Fibroblast of the aortic adventitia (primary cell): ENCODE measurements around the gene TAF1A. TPM values are rescaled to one million over a fixed set of nuclear protein-coding genes. Genes with fewer than 3 reads are reported as not detected.

Experiments used
- DNase-seq: peaks from one replicate; pipeline ENCODE4 v3.0.0-alpha.2; 2010; ENCODE audit warnings: low read depth
- H3K4me3 ChIP-seq: 2 replicates; pipeline ENCODE4 v1.5.1; 2011; ENCODE audit warnings: low read depth, mild to moderate bottlenecking, control low read depth, low read length, moderate library complexity
- total RNA-seq: library from RNA; depleted of rRNA; stranded (reverse); fragments of >200 nt; gene quantifications from 2 replicates; pipeline ENCODE4 v1.2.3, GENCODE V29; 2012; ENCODE audit warnings: low replicate concordance
- TF ChIP-seq, protein P1 (sequence below): IDR thresholded peaks from 2 replicates; pipeline ENCODE4 v1.5.1; 2011; ENCODE audit warnings: mild to moderate bottlenecking, low read length, control low read depth, inconsistent platforms; ENCODE audit not compliant: insufficient read depth

The TAF1A gene
- total RNA-seq, 1 donor = 11.8 TPM

DNA sequence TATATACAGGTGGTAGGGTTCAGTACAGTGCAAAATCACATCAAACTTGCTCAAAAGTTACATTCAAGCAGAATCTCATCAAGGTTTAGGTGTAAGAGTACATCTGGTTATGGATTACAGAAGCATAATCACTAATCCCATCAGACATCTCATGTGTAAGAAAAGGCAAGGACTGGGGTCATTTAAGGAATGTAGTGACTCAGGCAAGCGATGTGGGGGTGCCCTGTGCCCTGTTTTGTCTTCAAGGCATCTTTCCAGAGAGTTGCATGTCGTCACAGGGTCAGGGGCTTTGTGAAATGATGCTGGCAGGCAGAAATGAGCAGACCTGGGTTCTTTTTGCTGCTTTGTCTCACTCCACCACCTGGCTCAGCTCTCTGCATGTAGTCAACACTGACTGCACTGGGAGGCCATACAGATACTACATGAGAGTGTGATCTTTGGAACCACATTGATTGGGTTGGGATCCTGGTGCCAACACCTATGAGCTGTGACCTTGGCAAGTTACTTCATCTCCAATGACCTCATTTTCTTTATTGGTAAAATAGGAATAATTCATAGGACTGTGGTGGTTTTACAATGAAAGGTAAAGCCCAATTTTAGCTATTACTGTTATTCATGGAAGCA, 33.6 kb downstream of the TAF1A start:
- no peak for DNase-seq
- TF ChIP-seq, protein P1, sequence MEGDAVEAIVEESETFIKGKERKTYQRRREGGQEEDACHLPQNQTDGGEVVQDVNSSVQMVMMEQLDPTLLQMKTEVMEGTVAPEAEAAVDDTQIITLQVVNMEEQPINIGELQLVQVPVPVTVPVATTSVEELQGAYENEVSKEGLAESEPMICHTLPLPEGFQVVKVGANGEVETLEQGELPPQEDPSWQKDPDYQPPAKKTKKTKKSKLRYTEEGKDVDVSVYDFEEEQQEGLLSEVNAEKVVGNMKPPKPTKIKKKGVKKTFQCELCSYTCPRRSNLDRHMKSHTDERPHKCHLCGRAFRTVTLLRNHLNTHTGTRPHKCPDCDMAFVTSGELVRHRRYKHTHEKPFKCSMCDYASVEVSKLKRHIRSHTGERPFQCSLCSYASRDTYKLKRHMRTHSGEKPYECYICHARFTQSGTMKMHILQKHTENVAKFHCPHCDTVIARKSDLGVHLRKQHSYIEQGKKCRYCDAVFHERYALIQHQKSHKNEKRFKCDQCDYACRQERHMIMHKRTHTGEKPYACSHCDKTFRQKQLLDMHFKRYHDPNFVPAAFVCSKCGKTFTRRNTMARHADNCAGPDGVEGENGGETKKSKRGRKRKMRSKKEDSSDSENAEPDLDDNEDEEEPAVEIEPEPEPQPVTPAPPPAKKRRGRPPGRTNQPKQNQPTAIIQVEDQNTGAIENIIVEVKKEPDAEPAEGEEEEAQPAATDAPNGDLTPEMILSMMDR = no peak

DNA sequence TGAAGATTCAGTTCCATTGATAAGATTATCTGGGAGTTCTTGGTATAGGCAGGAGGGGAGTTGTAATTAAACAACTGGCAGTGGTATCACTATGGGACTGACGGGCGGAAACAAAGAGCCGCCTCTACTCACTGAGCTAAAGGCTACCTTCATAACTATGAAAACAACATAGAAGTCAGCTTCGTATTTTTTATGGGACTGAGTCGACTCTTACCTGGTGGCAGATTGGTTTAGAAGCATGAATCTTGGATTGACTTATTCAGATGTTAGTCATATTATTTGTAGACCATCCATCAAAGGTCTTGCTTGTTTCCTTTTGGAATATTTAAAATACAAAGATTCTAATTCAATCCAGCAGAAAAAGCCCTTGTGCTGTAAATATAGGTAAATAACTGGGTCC, 35.6 kb downstream of the TAF1A start:
- H3K4me3 ChIP-seq = no peak overlapping the region
- DNase-seq = no peak
- TF ChIP-seq, protein P1 = no peak

More for the DNA sequence above, 33.6 kb downstream of the TAF1A start:
- H3K4me3 ChIP-seq = no peak overlapping the region

DNA sequence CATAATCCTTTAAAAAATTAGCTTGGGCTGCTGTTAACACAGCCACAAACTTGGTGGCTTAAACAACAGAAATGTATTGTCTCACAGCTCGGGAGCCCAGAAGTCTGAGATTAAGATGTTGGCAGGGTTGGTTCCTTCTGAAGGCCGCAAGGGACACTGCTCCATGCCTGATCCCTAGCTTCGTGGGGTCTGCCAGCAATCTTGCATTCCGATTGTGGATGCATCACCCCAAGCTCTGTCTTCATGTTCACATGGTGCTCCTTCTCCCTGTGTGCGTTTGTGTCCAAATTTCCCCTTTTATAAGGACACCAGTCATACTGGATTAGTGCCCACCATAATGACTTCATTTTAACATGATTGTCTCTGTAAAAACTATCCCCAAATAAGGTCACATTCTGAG, 36.9 kb downstream of the TAF1A start:
- no peak overlapping the region for H3K4me3 ChIP-seq
- peak; percentile 44 for DNase-seq
- TF ChIP-seq, protein P1 = no peak

DNA sequence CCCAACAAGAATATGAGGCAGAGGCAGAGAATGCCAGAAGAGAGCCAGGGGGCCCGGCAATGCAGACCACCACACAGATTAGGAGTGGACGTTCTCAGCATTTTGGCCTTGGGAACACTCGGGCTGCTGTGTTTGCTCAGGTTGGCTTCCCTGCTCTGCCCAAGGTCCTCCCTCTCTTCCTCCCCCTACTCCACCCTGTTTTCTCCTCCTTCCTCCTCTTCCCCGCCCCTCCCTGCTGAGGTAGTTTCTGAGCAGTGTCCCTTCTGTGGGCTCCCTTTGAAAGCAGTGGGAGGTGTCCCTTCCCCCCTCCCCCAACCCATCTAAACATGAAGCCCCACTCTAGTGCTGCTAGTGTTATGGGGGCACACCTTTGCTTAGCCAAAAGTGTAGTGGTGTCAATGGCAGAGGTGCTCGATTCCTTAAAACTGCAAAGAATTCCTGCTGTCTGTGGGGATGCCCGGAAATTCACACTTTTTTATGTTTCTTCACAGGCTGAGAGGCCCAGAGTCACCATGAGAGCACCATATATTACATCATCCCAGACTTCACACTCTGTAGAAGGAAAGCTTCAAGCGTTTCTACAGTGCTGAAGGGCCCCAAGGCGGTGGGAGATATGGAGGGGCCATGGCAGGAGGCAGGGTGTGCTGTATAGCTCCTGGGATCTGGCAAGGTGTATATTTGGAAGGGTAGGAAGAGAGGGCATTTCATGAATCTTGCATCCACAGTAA, 41.6 kb downstream of the TAF1A start, which contains the start of gene HHIPL2:
TSS of gene HHIPL2 (minus strand) at position 161 of the 728 bp plus-strand sequence. CDS start at position 101, 60 bp downstream.
- DNase-seq = no peak
- TF ChIP-seq, protein P1 = no peak
- H3K4me3 ChIP-seq = peak within 1 kb of the TSS; percentile 32

DNA sequence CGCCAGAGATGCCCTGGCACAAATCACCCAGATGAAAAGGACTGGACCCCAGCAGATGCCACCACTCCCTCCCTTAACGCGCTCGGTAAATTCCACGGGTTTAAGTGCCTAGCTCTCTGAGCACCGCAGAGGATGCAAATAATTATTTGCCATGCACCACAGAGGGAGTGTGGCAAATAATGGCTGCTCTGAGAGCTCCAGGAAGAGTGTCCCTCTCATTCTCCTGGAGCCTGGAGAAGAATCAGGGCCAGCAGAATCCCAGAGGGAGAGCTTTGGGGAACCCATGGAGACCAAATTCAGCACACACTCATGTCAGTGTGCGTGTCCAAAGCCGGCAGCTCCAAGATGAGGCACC, 42.5 kb downstream of the TAF1A start:
- H3K4me3 ChIP-seq = peak overlapping the region; percentile 32
- TF ChIP-seq, protein P1 = no peak
- no peak for DNase-seq

DNA sequence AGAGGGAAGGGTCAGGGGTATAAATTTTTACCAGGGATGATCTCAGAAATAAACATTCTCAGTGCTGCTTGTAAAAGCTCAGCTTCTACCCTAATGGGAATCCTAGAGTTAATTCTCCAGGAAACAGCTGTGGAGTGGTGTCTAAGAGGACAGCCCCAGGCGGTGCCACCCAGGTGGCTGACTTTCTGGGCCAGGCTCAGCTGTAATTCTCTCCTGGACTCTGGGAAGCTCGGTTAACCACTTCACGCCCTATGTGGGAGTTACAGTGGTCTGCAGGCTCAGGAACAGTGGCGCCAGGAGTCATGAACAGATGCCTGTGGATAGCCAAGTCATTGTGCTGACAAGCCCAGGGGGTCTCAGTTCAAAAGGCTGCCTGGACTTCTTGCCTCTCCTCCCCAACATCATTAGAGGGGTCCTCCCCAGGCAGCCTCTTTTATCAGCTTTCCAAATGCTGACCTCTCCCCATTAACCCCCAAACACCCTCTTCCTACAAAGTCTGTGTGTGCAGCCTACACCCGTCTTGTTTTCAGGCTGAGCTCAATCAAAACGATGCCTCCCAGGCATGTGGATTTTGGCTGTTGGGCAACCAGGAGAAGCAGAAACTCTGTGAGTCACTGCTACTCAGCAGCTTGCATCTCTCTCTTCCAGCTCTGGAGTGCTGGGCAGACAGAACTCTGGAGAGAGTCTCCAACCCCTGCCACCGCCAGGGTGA, 43.0 kb downstream of the TAF1A start:
- TF ChIP-seq, protein P1 = peak; percentile 31
- peak overlapping the region; percentile 32 for H3K4me3 ChIP-seq
- DNase-seq = peak; percentile 84
